Neuron (in vitro differentiated cells): ENCODE data around the gene AFDN.

Experiments used
- H2AFZ ChIP-seq: one replicate; pipeline ENCODE4 v1.6.1; 2013; ENCODE audit warnings: low read depth, mild to moderate bottlenecking, inconsistent platforms, low read length, moderate library complexity
- H3K27me3 ChIP-seq: one replicate; pipeline ENCODE4 v1.6.1; 2013; ENCODE audit warnings: low read length; ENCODE audit not compliant: insufficient read depth
- H3K36me3 ChIP-seq: one replicate; pipeline ENCODE4 v1.6.1; 2013; ENCODE audit warnings: low read length; ENCODE audit not compliant: insufficient read depth
- H3K4me1 ChIP-seq: one replicate; pipeline ENCODE4 v1.6.1; 2013; ENCODE audit warnings: low read length; ENCODE audit not compliant: insufficient read depth
- H3K4me3 ChIP-seq: 2 replicates; pipeline ENCODE4 v1.5.1; 2013; ENCODE audit warnings: mild to moderate bottlenecking, low read length, moderate library complexity
- H3K9me3 ChIP-seq: one replicate; pipeline ENCODE4 v1.6.1; 2013; ENCODE audit warnings: low read length

AFDN gene

DNA sequence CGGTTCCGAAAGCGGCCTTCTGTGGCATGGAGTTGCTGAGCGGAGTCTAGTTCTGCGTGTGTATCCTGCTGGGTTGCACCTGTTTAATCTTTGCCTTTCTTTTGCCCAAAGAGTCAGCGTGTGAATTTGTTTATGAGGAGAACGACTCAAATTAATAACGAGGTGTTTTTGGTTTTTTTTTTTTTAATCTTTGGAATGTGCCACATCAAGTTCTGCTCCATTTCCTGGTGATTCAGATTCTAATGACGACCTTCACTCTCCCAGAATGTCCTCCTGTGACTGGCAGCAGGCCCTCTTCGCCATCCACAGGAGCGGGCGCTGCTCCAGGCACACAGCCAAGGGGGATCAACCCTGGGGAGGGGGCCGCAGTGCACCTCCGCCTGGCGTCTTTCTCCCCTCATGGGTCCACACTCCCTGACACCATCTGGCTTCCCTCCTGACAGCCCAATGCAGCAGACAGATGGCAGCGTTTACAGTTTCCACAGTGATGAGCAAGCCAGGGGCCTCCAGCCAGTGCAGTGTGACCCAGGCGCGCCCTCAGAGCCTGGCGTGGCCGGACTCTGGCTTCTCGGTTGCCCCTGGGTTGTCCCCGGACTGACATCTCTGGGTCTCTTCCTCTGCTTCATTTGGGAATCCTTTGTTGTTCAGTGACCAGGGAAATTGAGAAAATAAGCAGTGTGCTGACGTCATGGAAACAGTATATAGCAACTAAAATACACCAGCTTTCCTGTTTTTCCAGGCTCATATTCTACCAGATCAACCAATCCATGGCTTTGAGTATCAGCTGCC is 27.5 kb upstream of the AFDN start:
- Histone ChIP-seq H3K4me1 (peaks cover 17% of the 10 kb centered on the region), H3K36me3 (no peaks in the 10 kb centered on the region), H3K9me3 (peaks cover 4% of the 10 kb centered on the region), H3K27me3 (no peaks in the 10 kb centered on the region), H2AFZ (no peak overlapping the region), H3K4me3 (no peak overlapping the region)

DNA sequence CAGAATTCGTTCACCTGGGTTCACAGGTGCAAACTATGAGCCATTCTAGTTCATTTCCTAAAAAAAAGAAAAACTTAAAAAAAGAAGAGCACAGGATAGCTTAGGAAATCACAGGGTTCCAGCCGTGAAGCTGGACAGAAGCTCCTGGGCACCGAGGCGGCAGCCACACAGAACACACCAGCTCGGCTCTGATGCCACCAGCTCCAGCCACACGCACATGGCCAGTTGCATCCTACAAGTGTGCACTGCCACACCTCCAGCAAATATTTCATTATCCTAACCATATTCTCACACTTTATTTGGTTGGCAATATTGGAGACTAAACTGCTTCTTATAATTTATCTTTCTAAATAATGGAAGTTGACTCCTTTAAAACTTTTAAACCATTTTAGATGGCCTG is 26.2 kb upstream of the AFDN start:
- H3K4me3 ChIP-seq, result no peak overlapping the region
- no peak overlapping the region for H2AFZ ChIP-seq
- H3K9me3 ChIP-seq, result peaks cover 4% of the 10 kb centered on the region
- no peaks in the 10 kb centered on the region for H3K36me3 ChIP-seq
- H3K27me3 ChIP-seq, result no peaks in the 10 kb centered on the region
- H3K4me1 ChIP-seq, result peaks cover 13% of the 10 kb centered on the region

DNA sequence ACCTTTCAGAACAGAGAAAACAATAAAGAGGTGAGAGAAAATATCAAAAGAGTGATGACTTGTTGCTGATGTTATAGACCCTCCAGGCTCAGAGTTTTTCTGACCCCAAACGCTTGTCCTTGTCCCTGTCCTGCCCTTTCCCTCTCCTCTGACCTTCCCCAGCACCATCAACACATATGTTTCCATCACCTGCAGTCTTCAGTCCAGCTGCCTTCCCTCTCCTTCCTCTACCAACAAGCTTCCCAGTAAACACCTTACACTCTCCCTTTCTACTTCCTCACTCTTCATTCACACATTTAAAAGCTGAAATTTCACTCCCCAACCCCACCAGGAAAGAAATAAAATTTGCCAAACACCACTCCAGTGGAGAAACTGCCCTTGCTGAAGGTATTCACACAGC is 25.4 kb upstream of the AFDN start:
- peaks cover 4% of the 10 kb centered on the region for H3K9me3 ChIP-seq

GRCh38 chr6:167802339-167802738 is 24.4 kb upstream of the AFDN start:
- Histone ChIP-seq H3K9me3 (no peaks in the 10 kb centered on the region), H3K4me3 (no peak overlapping the region), H3K36me3 (no peaks in the 10 kb centered on the region), H3K27me3 (no peaks in the 10 kb centered on the region), H3K4me1 (peaks cover 18% of the 10 kb centered on the region), H2AFZ (no peak overlapping the region)

More for the DNA sequence above, 25.4 kb upstream of the AFDN start:
- Histone ChIP-seq H3K36me3 (no peaks in the 10 kb centered on the region), H3K27me3 (no peaks in the 10 kb centered on the region), H3K4me3 (no peak overlapping the region), H2AFZ (no peak overlapping the region), H3K4me1 (peaks cover 16% of the 10 kb centered on the region)

GRCh38 chr6:167803816-167804215 is 22.9 kb upstream of the AFDN start:
- no peak overlapping the region for H2AFZ ChIP-seq
- no peak overlapping the region for H3K4me3 ChIP-seq
- no peaks in the 10 kb centered on the region for H3K36me3 ChIP-seq
- H3K9me3 ChIP-seq, result no peaks in the 10 kb centered on the region
- peaks cover 16% of the 10 kb centered on the region for H3K4me1 ChIP-seq
- H3K27me3 ChIP-seq, result no peaks in the 10 kb centered on the region

GRCh38 chr6:167804281-167805013 is 22.3 kb upstream of the AFDN start:
- H3K27me3 ChIP-seq, result no peaks in the 10 kb centered on the region
- peaks cover 10% of the 10 kb centered on the region for H3K4me1 ChIP-seq
- H3K36me3 ChIP-seq, result no peaks in the 10 kb centered on the region
- H2AFZ ChIP-seq, result no peak overlapping the region
- H3K9me3 ChIP-seq, result no peaks in the 10 kb centered on the region
- no peak overlapping the region for H3K4me3 ChIP-seq

GRCh38 chr6:167805349-167806060 is 21.2 kb upstream of the AFDN start:
- Histone ChIP-seq H3K36me3 (no peaks in the 10 kb centered on the region), H3K9me3 (no peaks in the 10 kb centered on the region), H2AFZ (no peak overlapping the region), H3K4me3 (no peak overlapping the region), H3K27me3 (no peaks in the 10 kb centered on the region), H3K4me1 (peaks cover 6% of the 10 kb centered on the region)

- Histone ChIP-seq H3K4me3 (no peak overlapping the region), H2AFZ (no peak overlapping the region), H3K36me3 (no peaks in the 10 kb centered on the region), H3K4me1 (peaks cover 6% of the 10 kb centered on the region), H3K27me3 (no peaks in the 10 kb centered on the region), H3K9me3 (peaks cover 2% of the 10 kb centered on the region)
These were observed 20.5 kb upstream of the AFDN start for GRCh38 chr6:167806061-167806700.

DNA sequence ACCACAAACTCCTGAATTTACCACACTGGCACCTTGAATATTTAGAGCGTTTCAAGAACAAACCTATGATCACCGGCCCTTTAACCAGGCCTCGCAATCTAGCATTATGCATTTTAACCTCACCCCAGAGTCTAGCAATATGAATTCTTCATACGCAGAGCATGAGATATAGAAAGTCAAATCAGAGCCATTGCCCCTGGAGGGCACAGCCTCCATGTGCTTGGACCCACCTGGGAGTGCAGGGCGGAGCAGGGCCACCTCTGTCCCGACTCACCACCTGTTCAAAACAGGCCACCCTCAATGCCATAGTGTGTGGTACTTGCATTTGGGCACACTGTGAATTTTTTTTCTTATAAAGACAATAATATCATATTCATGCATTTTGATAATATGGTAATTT is 19.5 kb upstream of the AFDN start:
- Histone ChIP-seq H3K27me3 (no peaks in the 10 kb centered on the region), H3K9me3 (peaks cover 2% of the 10 kb centered on the region), H3K4me1 (peaks cover 6% of the 10 kb centered on the region), H2AFZ (no peak overlapping the region), H3K4me3 (no peak overlapping the region), H3K36me3 (no peaks in the 10 kb centered on the region)

GRCh38 chr6:167807756-167808155 is 19.0 kb upstream of the AFDN start:
- Histone ChIP-seq H3K9me3 (peaks cover 2% of the 10 kb centered on the region), H3K27me3 (no peaks in the 10 kb centered on the region), H3K4me3 (no peak overlapping the region), H2AFZ (no peak overlapping the region), H3K36me3 (no peaks in the 10 kb centered on the region), H3K4me1 (peaks cover 6% of the 10 kb centered on the region)

- peaks cover 5% of the 10 kb centered on the region for H3K4me1 ChIP-seq
- H3K36me3 ChIP-seq, result no peaks in the 10 kb centered on the region
- no peak overlapping the region for H3K4me3 ChIP-seq
- H3K9me3 ChIP-seq, result peaks cover 2% of the 10 kb centered on the region
- H3K27me3 ChIP-seq, result no peaks in the 10 kb centered on the region
- no peak overlapping the region for H2AFZ ChIP-seq
These were observed 15.7 kb upstream of the AFDN start for GRCh38 chr6:167811040-167811439.

DNA sequence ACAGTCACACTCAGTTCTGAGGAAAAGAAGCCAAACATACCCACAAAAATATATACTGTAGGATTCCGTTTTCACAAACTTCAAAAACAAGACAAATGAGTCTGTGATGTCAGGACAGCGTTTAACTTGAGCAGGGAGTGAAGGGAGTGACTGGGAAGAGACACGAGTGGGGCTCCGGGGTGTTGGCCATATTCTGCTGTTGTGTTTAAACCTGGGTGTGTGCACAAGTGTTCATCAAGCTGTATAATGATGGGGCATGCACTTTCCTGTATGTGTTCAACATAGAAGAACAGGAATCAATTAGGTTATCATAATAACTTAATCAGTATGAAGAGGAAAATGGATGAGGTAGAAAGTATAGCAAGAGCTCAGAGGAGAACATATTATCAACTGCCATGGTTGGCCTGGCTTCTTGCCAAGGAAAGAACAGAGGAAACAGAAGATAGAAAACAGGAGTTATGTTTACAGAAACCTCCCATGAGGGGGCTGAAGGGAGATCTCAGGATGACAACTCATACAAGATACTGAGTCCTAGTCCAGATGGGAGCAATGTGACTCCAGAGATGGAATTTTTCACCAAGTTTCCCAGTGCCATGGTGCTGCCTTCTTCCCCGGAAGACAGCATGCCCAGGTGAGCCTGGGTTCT is 15.1 kb upstream of the AFDN start:
- Histone ChIP-seq H3K4me3 (no peak overlapping the region), H2AFZ (no peak overlapping the region), H3K36me3 (no peaks in the 10 kb centered on the region), H3K27me3 (no peaks in the 10 kb centered on the region), H3K4me1 (no peaks in the 10 kb centered on the region), H3K9me3 (peaks cover 2% of the 10 kb centered on the region)
